Loucy (cell line): Measurements from ENCODE around the gene SEPTIN2.

ENCODE experiments used
- H2AFZ ChIP-seq: fragments of 200-600 bp; sonication (generic); 2 replicates; pipeline ENCODE4 v1.6.0; 2016; ENCODE audit warnings: antibody characterized with exemption, mild to moderate bottlenecking, low read length, moderate library complexity
- H3F3A ChIP-seq: fragments of 200-600 bp; 2 replicates; pipeline ENCODE4 v1.6.0; 2016; ENCODE audit warnings: antibody characterized with exemption, low read depth, mild to moderate bottlenecking
- H3K27me3 ChIP-seq: fragments of 200-600 bp; sonication (generic); 2 replicates; pipeline ENCODE4 v1.6.1; 2014; ENCODE audit warnings: low read length, mild to moderate bottlenecking; ENCODE audit not compliant: insufficient read depth, poor library complexity, severe bottlenecking
- H3K36me3 ChIP-seq: fragments of 200-600 bp; sonication (generic); 2 replicates; pipeline ENCODE4 v1.6.1; 2016; ENCODE audit warnings: low read length; ENCODE audit not compliant: insufficient read depth
- H3K4me1 ChIP-seq: fragments of 200-600 bp; sonication (generic); 2 replicates; pipeline ENCODE4 v1.5.1; 2014; ENCODE audit warnings: low read length, mild to moderate bottlenecking; ENCODE audit not compliant: insufficient read depth, poor library complexity, severe bottlenecking
- H3K4me2 ChIP-seq: fragments of 200-600 bp; sonication (generic); 2 replicates; pipeline ENCODE4 v1.6.0; 2014; ENCODE audit warnings: antibody characterized with exemption, low read length, low read depth, mild to moderate bottlenecking; ENCODE audit not compliant: poor library complexity, severe bottlenecking
- H3K4me3 ChIP-seq: fragments of 200-600 bp; sonication (generic); 2 replicates; pipeline ENCODE4 v1.5.1; 2014; ENCODE audit warnings: low read length, mild to moderate bottlenecking, mixed read lengths; ENCODE audit not compliant: poor library complexity, severe bottlenecking
- H3K79me2 ChIP-seq: fragments of 200-600 bp; sonication (generic); 2 replicates; pipeline ENCODE4 v1.6.1; 2014; ENCODE audit warnings: low read length; ENCODE audit not compliant: insufficient read depth
- H3K9ac ChIP-seq: fragments of 200-600 bp; sonication (generic); 2 replicates; pipeline ENCODE4 v1.6.0; 2014; ENCODE audit warnings: mild to moderate bottlenecking, low read depth, low read length, moderate library complexity; ENCODE audit not compliant: poor library complexity, severe bottlenecking
- H3K9me2 ChIP-seq: fragments of 200-600 bp; sonication (generic); replicated peaks from 2 replicates; pipeline ENCODE4 v1.6.1; 2016; ENCODE audit warnings: low read depth, low read length, mixed read lengths
- H3K9me3 ChIP-seq: fragments of 200-600 bp; sonication (generic); 2 replicates; pipeline ENCODE4 v1.6.1; 2014; ENCODE audit warnings: mild to moderate bottlenecking, antibody characterized with exemption, low read length, low read depth; ENCODE audit not compliant: insufficient read depth
- H4K20me1 ChIP-seq: fragments of 200-600 bp; sonication (generic); 2 replicates; pipeline ENCODE4 v1.6.0; 2014; ENCODE audit warnings: antibody characterized with exemption, low read length, mild to moderate bottlenecking; ENCODE audit not compliant: insufficient read depth, poor library complexity, severe bottlenecking
- EZH2phosphoT487 ChIP-seq: fragments of 200-600 bp; IDR thresholded peaks from 2 replicates; pipeline ENCODE4 v1.6.1; 2018; ENCODE audit warnings: antibody characterized with exemption, mild to moderate bottlenecking, moderate library complexity, borderline replicate concordance
- TF ChIP-seq, protein P1 (sequence below): fragments of 200-600 bp; sonication (generic); conservative IDR thresholded peaks from 2 replicates; pipeline ENCODE4 v1.5.1; 2014; ENCODE audit warnings: mild to moderate bottlenecking, antibody characterized with exemption, low read length

The SEPTIN2 gene

GRCh38 chr2:241358470-241358869 lies 42.7 kb downstream of the SEPTIN2 start:
- peaks cover 16% of the 10 kb centered on the region for H4K20me1 ChIP-seq
- H3K9me3 ChIP-seq = no peaks in the 10 kb centered on the region
- no peak overlapping the region for H3K4me3 ChIP-seq
- H3K9ac ChIP-seq = peak overlapping the region; percentile 82
- H2AFZ ChIP-seq = no peak overlapping the region
- TF ChIP-seq, protein P1, sequence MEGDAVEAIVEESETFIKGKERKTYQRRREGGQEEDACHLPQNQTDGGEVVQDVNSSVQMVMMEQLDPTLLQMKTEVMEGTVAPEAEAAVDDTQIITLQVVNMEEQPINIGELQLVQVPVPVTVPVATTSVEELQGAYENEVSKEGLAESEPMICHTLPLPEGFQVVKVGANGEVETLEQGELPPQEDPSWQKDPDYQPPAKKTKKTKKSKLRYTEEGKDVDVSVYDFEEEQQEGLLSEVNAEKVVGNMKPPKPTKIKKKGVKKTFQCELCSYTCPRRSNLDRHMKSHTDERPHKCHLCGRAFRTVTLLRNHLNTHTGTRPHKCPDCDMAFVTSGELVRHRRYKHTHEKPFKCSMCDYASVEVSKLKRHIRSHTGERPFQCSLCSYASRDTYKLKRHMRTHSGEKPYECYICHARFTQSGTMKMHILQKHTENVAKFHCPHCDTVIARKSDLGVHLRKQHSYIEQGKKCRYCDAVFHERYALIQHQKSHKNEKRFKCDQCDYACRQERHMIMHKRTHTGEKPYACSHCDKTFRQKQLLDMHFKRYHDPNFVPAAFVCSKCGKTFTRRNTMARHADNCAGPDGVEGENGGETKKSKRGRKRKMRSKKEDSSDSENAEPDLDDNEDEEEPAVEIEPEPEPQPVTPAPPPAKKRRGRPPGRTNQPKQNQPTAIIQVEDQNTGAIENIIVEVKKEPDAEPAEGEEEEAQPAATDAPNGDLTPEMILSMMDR = no peak
- TF ChIP-seq EZH2phosphoT487 = no peak
- H3K36me3 ChIP-seq = peaks cover 15% of the 10 kb centered on the region; the same call in 1 of the 2 replicates
- H3F3A ChIP-seq = peaks cover 8% of the 10 kb centered on the region; the same call in 1 of the 2 replicates
- no peaks in the 10 kb centered on the region for H3K27me3 ChIP-seq
- H3K79me2 ChIP-seq = peaks cover 20% of the 10 kb centered on the region
- peaks cover 24% of the 10 kb centered on the region for H3K4me1 ChIP-seq
- H3K9me2 ChIP-seq = no peaks in the 10 kb centered on the region
- peak overlapping the region; percentile 98 for H3K4me2 ChIP-seq

- Histone ChIP-seq H3K79me2 (peaks cover 20% of the 10 kb centered on the region), H3K9me3 (no peaks in the 10 kb centered on the region), H3K9me2 (no peaks in the 10 kb centered on the region), H3K36me3 (peaks cover 5% of the 10 kb centered on the region; the same call in 1 of the 2 replicates), H4K20me1 (peaks cover 16% of the 10 kb centered on the region), H3K27me3 (no peaks in the 10 kb centered on the region), H3K9ac (no peak overlapping the region), H2AFZ (no peak overlapping the region), H3K4me3 (no peak overlapping the region), H3K4me2 (peak overlapping the region; percentile 98), H3F3A (peaks cover 4% of the 10 kb centered on the region; the same call in 1 of the 2 replicates), H3K4me1 (peaks cover 24% of the 10 kb centered on the region)
- TF ChIP-seq, protein P1 = no peak
Observed at GRCh38 chr2:241359481-241360045, 43.8 kb downstream of the SEPTIN2 start.

DNA sequence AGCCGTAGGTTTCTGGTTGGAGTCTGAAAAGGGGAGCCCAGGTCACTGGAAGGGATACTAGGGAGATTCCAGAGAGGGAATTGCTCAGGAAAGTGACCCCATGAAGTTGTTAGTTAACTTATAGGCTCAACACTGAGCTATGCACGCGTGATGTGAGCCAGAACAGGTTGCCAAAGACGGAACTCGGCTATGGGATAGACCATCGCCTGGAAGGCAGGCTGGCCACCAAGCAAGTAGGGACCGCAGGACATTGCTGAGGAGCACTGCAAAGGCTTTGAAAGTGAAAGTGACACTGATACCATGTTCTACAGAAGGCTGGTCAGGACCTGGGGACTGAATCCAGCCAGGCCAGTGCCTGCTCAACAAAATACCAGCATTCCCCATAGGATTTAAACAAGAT lies 47.7 kb downstream of the SEPTIN2 start:
- Histone ChIP-seq H3F3A (no peaks in the 10 kb centered on the region), H4K20me1 (peaks cover 3% of the 10 kb centered on the region), H3K9me3 (no peaks in the 10 kb centered on the region), H3K4me2 (no peak overlapping the region), H3K9me2 (no peaks in the 10 kb centered on the region), H3K4me1 (peaks cover 8% of the 10 kb centered on the region), H3K4me3 (no peak overlapping the region), H3K9ac (no peak overlapping the region), H3K36me3 (no peaks in the 10 kb centered on the region), H3K27me3 (no peaks in the 10 kb centered on the region), H3K79me2 (no peaks in the 10 kb centered on the region; the same call in none of the 2 replicates), H2AFZ (no peak overlapping the region)
- TF ChIP-seq, protein P1 = no peak
- no peak for TF ChIP-seq EZH2phosphoT487
